ENCODE measurements around the gene PRKCA.
A peak's percentile ranks its signal among the peaks of the same experiment; 100 is the strongest.
"Not testable (repeated sequence)": the region's sequence is repeated elsewhere in the genome, so short reads cannot be mapped to it uniquely, and the experiment has no call there.

Gene PRKCA

DNA sequence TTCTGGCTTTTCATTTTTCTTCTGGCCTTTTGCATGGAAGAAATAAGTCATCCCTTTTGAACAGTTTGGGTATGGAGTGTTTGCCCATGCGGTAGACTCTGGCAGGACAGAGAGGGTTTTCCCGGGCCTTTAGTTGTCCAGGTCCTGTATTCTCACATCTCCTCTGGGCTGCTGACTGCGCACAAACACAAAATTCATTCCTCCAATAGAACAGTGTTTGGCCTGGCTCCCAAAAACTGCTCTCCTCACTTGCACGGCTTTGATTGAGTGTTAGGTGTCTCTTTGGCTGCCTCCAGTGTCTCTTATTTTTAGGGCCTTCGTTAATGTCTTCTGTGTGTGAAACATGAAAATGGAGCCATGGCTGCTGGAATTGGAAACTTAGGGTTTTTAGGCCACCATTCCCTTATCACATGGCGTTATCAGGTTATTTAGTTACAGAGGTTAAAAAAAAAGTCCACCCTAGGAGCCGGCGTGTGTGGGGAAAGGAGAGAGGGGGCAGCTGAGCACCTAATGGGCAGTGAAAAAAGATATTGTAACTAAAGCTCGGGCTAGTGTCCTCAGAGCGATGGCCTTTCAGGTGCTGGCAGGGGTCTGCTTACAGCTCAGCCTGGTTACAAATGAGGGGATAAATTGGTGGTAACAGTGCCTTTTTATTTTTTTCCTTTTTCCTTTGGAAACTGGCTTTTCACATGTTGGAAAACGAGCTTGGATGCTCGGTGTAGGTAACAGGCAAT is 47.3 kb downstream of the PRKCA start:
- Histone ChIP-seq H3K27ac (no peak overlapping the region), H3K27me3 (replicated peaks) (no peaks in the 10 kb centered on the region), H3K36me3 (replicated peaks) (no peaks in the 10 kb centered on the region), H3K4me3 (ENCODE audit: low read depth, low read length) (no peak overlapping the region)
- in situ Hi-C loops (cut with HindIII; ENCODE audit: low pct_ligation_motif_present, low sequenced_read_pairs): no loop called here
- no peak for DNase-seq
- TF ChIP-seq, protein P1, sequence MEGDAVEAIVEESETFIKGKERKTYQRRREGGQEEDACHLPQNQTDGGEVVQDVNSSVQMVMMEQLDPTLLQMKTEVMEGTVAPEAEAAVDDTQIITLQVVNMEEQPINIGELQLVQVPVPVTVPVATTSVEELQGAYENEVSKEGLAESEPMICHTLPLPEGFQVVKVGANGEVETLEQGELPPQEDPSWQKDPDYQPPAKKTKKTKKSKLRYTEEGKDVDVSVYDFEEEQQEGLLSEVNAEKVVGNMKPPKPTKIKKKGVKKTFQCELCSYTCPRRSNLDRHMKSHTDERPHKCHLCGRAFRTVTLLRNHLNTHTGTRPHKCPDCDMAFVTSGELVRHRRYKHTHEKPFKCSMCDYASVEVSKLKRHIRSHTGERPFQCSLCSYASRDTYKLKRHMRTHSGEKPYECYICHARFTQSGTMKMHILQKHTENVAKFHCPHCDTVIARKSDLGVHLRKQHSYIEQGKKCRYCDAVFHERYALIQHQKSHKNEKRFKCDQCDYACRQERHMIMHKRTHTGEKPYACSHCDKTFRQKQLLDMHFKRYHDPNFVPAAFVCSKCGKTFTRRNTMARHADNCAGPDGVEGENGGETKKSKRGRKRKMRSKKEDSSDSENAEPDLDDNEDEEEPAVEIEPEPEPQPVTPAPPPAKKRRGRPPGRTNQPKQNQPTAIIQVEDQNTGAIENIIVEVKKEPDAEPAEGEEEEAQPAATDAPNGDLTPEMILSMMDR (IDR thresholded peaks at IDR 0.05; ENCODE audit: low read depth, low read length, missing control alignments): no peak

- DNase-seq; H3K36me3 ChIP-seq (replicated peaks); in situ Hi-C loops (cut with HindIII; ENCODE audit: low pct_ligation_motif_present, low sequenced_read_pairs); H3K4me3 ChIP-seq (ENCODE audit: low read depth, low read length); H3K27ac ChIP-seq; H3K27me3 ChIP-seq (replicated peaks): not testable (repeated sequence)
These were observed 48.2 kb downstream of the PRKCA start for GRCh38 chr17:66350576-66350975.

GRCh38 chr17:66351033-66351432 is 48.6 kb downstream of the PRKCA start:
- Histone ChIP-seq H3K4me3 (ENCODE audit: low read depth, low read length) (no peak overlapping the region), H3K27me3 (replicated peaks) (no peaks in the 10 kb centered on the region), H3K36me3 (replicated peaks) (no peaks in the 10 kb centered on the region), H3K27ac (no peak overlapping the region)
- DNase-seq: no peak
- TF ChIP-seq, protein P1 (IDR thresholded peaks at IDR 0.05; ENCODE audit: low read depth, low read length, missing control alignments): no peak
- in situ Hi-C loops (cut with HindIII; ENCODE audit: low pct_ligation_motif_present, low sequenced_read_pairs): no loop called here

GRCh38 chr17:66351701-66352100 is 49.3 kb downstream of the PRKCA start:
- DNase-seq: no peak
- H3K27me3 ChIP-seq (replicated peaks): no peaks in the 10 kb centered on the region
- no peaks in the 10 kb centered on the region for H3K36me3 ChIP-seq (replicated peaks)
- no peak overlapping the region for H3K4me3 ChIP-seq (ENCODE audit: low read depth, low read length)
- in situ Hi-C loops (cut with HindIII; ENCODE audit: low pct_ligation_motif_present, low sequenced_read_pairs): no loop called here
- TF ChIP-seq, protein P1 (IDR thresholded peaks at IDR 0.05; ENCODE audit: low read depth, low read length, missing control alignments): no peak
- no peak overlapping the region for H3K27ac ChIP-seq

DNA sequence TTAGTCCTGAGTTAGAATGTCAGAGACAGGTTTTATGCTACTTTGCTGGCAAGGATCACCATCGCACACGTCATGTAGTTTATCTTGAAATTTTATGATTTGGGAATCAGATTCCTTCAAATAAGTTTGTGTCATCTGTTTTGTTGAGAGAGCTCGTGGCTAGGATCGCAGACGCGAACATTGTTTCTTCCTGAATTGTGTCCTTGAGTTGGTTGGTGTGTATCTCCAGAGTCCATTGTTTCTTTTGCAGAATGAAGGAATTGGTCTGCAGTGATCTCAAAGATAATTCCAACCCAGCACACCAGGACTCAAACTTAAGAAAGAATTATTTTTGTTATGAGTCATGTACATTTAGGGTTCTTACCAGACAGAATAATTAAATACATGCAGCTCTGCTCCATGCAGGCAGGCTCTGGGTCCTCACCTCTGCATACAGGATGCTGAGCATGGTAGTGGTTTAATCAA is 51.6 kb downstream of the PRKCA start:
- Histone ChIP-seq H3K4me3 (ENCODE audit: low read depth, low read length) (no peak overlapping the region), H3K27ac (peak overlapping the region; percentile 23), H3K36me3 (replicated peaks) (no peaks in the 10 kb centered on the region), H3K27me3 (replicated peaks) (no peaks in the 10 kb centered on the region)
- in situ Hi-C loops (cut with HindIII; ENCODE audit: low pct_ligation_motif_present, low sequenced_read_pairs): no loop called here
- TF ChIP-seq, protein P1 (IDR thresholded peaks at IDR 0.05; ENCODE audit: low read depth, low read length, missing control alignments): no peak
- peak; percentile 49 for DNase-seq

DNA sequence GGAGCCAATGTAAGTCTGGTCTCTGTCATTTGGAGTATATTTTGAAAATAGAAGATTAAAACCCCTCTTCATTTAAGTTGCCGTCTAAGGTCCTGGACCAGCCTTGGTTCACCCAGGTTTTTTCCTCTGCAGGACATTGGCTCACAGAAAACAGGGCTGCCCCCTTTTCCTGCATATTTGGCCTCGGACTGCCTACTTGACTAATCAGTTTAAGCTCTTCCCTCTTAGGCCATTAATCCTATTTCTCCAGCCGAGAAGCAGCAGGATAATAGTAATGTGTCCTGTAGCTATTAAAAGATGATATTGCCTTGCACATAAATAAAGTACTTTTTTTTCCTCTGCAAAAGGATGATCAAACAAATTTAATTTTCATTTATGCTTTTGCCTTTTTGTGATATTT is 52.1 kb downstream of the PRKCA start:
- Histone ChIP-seq H3K27me3 (replicated peaks) (no peaks in the 10 kb centered on the region), H3K4me3 (ENCODE audit: low read depth, low read length) (no peak overlapping the region), H3K36me3 (replicated peaks) (no peaks in the 10 kb centered on the region), H3K27ac (peak overlapping the region; percentile 23)
- DNase-seq: no peak
- TF ChIP-seq, protein P1 (IDR thresholded peaks at IDR 0.05; ENCODE audit: low read depth, low read length, missing control alignments): no peak
- in situ Hi-C loops (cut with HindIII; ENCODE audit: low pct_ligation_motif_present, low sequenced_read_pairs): no loop called here

Measured in brain microvascular endothelial cell (primary cell).